Neutrophil (primary cell): ENCODE data around the gene KLB.
"Not testable (repeated sequence)": the region's sequence is repeated elsewhere in the genome, so short reads cannot be mapped to it uniquely, and the experiment has no call there.

Experiments
- H3K27ac ChIP-seq: fragments of 200-600 bp; sonication (generic); 2 replicates; pipeline ENCODE4 v1.5.1; 2016; ENCODE audit warnings: mild to moderate bottlenecking, moderate library complexity
- H3K27me3 ChIP-seq: fragments of 200-600 bp; sonication (generic); 2 replicates; pipeline ENCODE4 v1.6.0; 2016; ENCODE audit warnings: mild to moderate bottlenecking
- H3K36me3 ChIP-seq: fragments of 200-600 bp; sonication (generic); 2 replicates; pipeline ENCODE4 v1.5.1; 2017
- H3K4me1 ChIP-seq, 2 experiments: fragments of 200-600 bp in 1 of 2; sonication (generic) in 1 of 2; 1 replicate in 1 of 2; 2 replicates in 1 of 2; pipeline versions ENCODE4 v1.5.1 to v1.6.1; 2013 to 2016; ENCODE audit warnings: low read depth in 1 of 2, low read length in 1 of 2, mild to moderate bottlenecking in 1 of 2, moderate library complexity in 1 of 2; ENCODE audit not compliant: control insufficient read depth in 1 of 2, insufficient read depth in 1 of 2
- H3K4me3 ChIP-seq, 2 experiments: fragments of 200-600 bp in 1 of 2; sonication (generic) in 1 of 2; 1 replicate in 1 of 2; 2 replicates in 1 of 2; pipeline ENCODE4 v1.5.1; 2013 to 2016; ENCODE audit warnings: low read depth in 1 of 2, low read length in 1 of 2, mild to moderate bottlenecking in 1 of 2, moderate library complexity in 1 of 2
- H3K9me3 ChIP-seq: fragments of 200-600 bp; sonication (generic); 2 replicates; pipeline ENCODE4 v1.5.1; 2016
- CTCF ChIP-seq: fragments of 200-600 bp; sonication (generic); IDR thresholded peaks from 2 replicates; pipeline ENCODE4 v1.5.1; 2016; ENCODE audit warnings: antibody characterized with exemption

Gene KLB

GRCh38 chr4:39406763-39407583 is at the start of gene KLB:
Gene KLB (plus strand): TSS chr4:39406930. CDS start chr4:39406950, 20 bp downstream.
- H3K9me3 ChIP-seq, result no peaks in the 10 kb centered on the region
- H3K4me1 ChIP-seq, result no peaks in the 10 kb centered on the region
- no peaks in the 10 kb centered on the region for H3K36me3 ChIP-seq
- no peak within 1 kb of the TSS for H3K4me3 ChIP-seq
- no peaks in the 10 kb centered on the region for H3K27me3 ChIP-seq
- no peak for TF ChIP-seq CTCF
- no peak within 1 kb of the TSS for H3K27ac ChIP-seq

- H3K27ac ChIP-seq, result peak overlapping the region; percentile 35
- no peaks in the 10 kb centered on the region for H3K36me3 ChIP-seq
- no peak for TF ChIP-seq CTCF
- H3K27me3 ChIP-seq, result no peaks in the 10 kb centered on the region
- no peak overlapping the region for H3K4me3 ChIP-seq
- no peaks in the 10 kb centered on the region for H3K9me3 ChIP-seq
- peaks cover 17 to 20% of the 10 kb centered on the region in 2 experiments for H3K4me1 ChIP-seq
Measured at GRCh38 chr4:39357002-39357401, 49.7 kb upstream of the KLB start.

GRCh38 chr4:39360611-39361010 is 46.1 kb upstream of the KLB start:
- not testable (repeated sequence) for H3K27me3 ChIP-seq, H3K9me3 ChIP-seq, H3K36me3 ChIP-seq, H3K27ac ChIP-seq, H3K4me3 ChIP-seq
- H3K4me1 ChIP-seq, result peaks cover 9 to 15% of the 10 kb centered on the region in 2 experiments

DNA sequence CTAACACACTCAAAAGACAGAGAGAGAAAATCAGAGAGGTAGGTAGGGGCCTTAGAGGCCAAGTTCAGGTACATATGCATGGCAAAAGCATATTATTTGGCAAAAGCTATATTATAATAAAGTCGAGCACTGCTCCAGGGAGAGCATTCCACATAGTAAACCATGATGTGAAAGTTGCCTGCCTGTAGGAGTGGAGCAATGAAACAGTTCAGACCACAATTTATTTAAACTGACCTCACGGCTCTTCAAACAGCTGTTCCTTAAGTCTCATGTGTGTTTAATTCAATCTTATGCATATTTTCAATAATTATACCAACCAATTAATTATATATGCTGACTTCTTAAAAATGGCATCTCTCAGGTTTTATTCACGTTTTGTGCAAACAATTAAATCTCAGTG is 43.9 kb upstream of the KLB start:
- Histone ChIP-seq H3K36me3 (no peaks in the 10 kb centered on the region), H3K9me3 (no peaks in the 10 kb centered on the region), H3K4me1 (peaks cover 17 to 25% of the 10 kb centered on the region in 2 experiments), H3K4me3 (no peak overlapping the region), H3K27ac (no peak overlapping the region), H3K27me3 (no peaks in the 10 kb centered on the region)
- TF ChIP-seq CTCF, result no peak

DNA sequence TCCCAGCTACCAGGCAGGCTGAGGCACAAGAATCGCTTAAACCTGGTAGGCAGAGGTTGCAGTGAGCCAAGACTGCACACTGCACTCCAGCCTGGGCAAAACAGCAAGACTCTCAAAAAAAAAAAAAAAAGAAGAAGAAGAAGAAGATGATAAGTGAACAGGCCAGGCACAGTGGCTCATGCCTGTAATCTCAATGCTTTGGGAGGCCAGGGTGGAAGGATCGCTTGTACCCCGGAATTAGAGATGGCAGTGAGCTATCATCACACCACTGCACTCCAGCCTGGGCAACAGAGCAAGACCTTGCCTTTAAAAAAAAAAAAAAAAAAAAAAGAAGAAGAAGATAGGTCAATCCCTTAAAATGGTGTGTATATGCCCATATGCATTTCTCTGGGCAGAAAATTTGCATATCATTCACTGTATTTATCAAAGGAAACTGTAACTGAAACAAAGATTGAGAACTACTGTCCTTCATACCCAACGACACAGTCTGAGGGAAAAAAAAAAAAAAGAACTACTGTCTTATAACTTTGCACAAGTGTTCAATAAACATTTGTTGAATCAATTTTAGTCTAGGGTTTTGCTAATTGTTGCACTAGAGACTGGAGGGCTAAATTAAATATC is 42.8 kb upstream of the KLB start:
- H3K27ac ChIP-seq, result no peak overlapping the region
- no peak for TF ChIP-seq CTCF
- no peaks in the 10 kb centered on the region for H3K9me3 ChIP-seq
- H3K4me1 ChIP-seq, result peaks cover 17 to 25% of the 10 kb centered on the region in 2 experiments
- H3K27me3 ChIP-seq, result no peaks in the 10 kb centered on the region
- H3K4me3 ChIP-seq, result no peak overlapping the region
- H3K36me3 ChIP-seq, result no peaks in the 10 kb centered on the region

DNA sequence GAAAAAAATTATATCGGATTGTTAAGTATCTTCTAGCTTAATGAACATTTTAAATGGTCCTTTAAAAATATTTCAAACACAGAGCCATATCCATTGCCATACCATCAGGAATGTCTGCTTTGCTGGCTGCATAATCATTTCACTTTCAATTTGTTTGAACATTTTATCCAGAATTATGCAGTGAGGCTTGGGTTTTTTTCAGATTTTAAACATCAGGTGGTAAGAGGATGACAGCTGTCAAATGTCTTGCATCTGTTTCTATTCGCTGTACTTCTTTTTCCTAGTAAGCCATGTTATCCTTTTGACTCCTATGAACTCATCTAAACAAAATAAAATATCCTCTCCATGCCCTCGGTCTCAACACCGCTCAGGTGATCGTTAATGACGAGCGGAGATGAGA is 41.4 kb upstream of the KLB start:
- TF ChIP-seq CTCF, result no peak
- Histone ChIP-seq H3K27ac (peak overlapping the region; percentile 79), H3K36me3 (no peaks in the 10 kb centered on the region), H3K27me3 (no peaks in the 10 kb centered on the region), H3K4me3 (peak overlapping the region; percentile 88 to 93), H3K9me3 (no peaks in the 10 kb centered on the region), H3K4me1 (peaks cover 17 to 25% of the 10 kb centered on the region in 2 experiments)
